GM21825 (cell line): ENCODE data around the gene CPA2.
"Not testable (repeated sequence)": the region's sequence is repeated elsewhere in the genome, so short reads cannot be mapped to it uniquely, and the experiment has no call there.

ENCODE experiments used
- ATAC-seq: cut with Tn5 transposase; IDR thresholded peaks from one replicate; pipeline ENCODE4 v1.9.1; 2021; ENCODE audit warnings: mild to moderate bottlenecking, moderate library complexity; ENCODE audit not compliant: unreplicated experiment

CPA2 gene

DNA sequence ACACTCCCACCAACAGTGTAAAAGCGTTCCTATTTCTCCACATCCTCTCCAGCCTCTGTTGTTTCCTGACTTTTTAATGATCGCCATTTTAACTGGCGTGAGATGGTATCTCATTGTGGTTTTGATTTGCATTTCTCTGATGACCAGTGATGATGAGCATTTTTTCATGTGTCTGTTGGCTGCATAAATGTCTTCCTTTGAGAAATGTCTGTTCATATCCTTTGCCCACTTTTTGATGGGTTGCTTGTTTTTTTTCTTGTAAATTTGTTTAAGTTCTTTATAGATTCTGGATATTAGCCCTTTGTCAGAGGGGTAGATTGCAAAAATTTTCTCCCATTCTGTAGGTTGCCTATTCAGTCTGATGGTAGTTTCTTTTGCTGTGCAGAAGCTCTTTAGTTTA, 17.0 kb upstream of the CPA2 start:
- not testable (repeated sequence) for ATAC-seq

- no peak for ATAC-seq
Observed at GRCh38 chr7:130254555-130254954, 12.1 kb upstream of the CPA2 start.

GRCh38 chr7:130256704-130257103, 10.0 kb upstream of the CPA2 start:
- no peak for ATAC-seq

- ATAC-seq, result no peak
Observed at GRCh38 chr7:130258494-130259078, 8.1 kb upstream of the CPA2 start.

DNA sequence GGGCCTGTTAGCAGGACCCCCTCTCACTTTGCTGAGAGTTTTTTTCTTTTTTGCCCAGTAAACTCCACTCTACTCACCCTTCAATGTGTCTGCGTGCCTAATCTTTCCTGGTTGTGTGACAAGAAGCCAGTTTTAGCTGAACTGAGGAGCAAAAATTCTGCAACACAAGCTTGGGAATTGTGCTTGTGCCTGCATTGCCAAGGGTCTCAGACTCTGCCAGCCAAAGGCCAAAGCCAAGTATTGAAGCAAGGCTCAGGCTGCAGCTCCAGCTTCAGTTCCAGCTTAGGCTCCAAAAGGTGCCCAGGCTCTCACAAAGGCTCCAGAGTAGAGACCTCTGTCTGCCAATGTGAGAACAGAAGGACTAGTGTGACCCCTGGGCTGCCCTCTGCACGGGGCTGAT, 4.2 kb upstream of the CPA2 start:
- ATAC-seq, result no peak

DNA sequence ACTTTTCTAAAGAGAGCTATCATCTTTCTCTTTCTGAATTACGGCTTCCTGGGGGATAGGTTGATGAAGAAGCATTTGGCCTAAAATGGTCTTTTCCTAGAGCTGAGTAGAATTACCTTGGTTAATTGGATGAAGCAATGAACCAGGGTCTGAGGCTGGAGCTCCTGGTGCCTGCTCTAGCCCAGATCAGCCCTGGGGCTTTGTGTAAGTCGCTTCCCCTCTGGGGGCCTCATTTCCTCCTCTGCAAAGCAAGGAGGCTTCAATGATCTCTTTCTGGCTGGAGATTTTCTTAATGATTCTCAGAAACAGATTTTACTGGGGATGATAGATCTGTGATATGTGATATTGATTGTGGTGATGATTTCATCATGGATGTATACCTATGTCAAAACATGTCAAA, 3.5 kb upstream of the CPA2 start:
- ATAC-seq, result no peak

- ATAC-seq, result no peak
Observed at GRCh38 chr7:130266961-130267321, 278 bp downstream of the CPA2 start.

- no peak for ATAC-seq
Observed at GRCh38 chr7:130268463-130269317, 2.0 kb downstream of the CPA2 start.

DNA sequence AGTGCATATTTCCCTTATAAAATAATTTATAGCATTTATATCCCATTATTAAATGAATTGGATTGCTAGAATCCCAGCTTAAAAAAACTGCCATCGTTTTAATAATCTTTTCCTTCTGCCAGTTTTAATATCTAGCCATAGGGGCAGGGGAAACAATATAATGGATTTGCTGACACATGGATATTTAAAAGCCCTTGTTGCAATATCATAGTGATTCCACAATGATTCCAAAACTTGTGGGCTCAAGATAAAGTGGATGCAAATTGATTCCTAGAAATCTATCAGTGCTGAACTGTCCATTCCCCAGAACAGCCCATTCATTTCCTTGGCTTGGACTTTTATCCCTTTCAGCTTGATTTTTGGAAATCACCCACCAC, 2.6 kb downstream of the CPA2 start:
- no peak for ATAC-seq

- no peak for ATAC-seq
Observed at GRCh38 chr7:130270947-130271800, 4.5 kb downstream of the CPA2 start.

- ATAC-seq, result no peak
Observed at GRCh38 chr7:130272381-130273080, 5.9 kb downstream of the CPA2 start.

DNA sequence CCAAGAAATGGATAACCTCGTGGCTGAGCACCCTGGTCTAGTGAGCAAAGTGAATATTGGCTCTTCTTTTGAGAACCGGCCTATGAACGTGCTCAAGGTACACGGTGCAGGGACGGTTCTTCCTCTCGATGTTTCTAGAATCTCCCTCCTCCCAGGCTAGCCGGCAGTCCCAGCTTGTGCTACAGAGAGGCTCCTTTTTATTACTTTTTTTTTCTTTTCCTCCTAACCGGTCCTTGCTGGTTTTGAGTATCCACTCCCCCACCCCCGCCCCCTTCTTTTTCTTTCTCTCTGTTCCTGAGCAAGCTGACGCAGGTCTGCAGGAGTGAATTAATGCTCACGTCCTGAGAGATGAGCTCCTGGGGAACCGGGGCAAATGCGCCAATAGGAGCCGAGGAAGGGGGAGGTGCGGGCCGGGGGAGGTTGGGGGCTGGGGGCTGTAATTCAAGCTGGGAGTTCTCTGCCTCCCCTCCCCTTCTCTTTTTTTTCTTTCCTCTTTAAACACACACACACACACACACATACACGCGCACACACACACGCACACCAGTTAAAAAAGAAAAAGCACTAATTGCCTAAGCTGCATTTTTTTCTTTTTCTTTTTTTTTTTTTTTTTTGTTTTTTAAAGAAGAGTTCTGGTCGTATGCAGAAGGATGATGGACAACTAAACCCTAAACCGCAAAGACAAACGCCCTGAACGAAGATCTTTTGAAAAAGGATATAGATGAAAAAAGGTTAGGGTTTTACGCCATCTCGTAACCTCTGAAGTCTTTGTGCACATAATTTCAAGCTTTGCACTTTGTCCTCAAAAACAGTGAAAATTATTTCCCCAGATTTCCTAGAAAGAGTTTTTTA, 6.6 kb downstream of the CPA2 start:
- ATAC-seq, result no peak

DNA sequence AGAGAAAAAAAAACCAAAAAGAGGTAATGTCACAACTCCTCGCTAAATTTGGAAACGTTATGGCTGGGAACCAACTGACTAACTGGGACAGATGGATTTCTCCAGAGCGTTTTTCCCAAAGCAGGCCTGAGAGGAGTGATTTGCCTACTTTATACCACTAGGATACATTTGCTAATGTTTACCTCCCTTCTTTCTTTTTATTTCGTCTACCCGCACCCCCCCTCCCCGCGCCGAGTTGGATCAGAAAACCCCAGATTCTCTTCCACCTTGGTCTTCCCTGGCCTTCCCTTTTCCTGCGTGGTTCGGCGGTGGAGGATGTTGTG, 7.2 kb downstream of the CPA2 start:
- ATAC-seq, result no peak

DNA sequence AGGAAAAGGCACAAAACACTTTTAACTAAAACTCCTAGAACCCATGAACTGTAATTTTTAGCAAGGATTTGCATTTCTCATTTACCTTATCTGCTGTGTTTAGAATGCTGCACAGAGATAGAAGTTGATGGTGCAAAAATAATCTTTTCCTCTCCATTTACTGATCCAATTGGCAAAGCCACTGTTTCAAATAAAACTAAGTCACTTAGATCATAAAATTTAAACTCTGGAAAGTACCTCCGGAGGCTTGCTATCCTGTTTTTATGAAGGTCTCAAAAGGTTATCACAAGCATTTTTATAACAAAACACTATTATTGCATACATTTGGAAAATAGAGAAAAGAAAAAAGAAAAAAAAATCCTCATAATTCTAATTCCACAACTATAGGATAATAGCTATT, 7.6 kb downstream of the CPA2 start:
- ATAC-seq, result no peak

GRCh38 chr7:130274983-130275591, 8.4 kb downstream of the CPA2 start:
- no peak for ATAC-seq

GRCh38 chr7:130275826-130276297, 9.2 kb downstream of the CPA2 start:
- ATAC-seq, result no peak

DNA sequence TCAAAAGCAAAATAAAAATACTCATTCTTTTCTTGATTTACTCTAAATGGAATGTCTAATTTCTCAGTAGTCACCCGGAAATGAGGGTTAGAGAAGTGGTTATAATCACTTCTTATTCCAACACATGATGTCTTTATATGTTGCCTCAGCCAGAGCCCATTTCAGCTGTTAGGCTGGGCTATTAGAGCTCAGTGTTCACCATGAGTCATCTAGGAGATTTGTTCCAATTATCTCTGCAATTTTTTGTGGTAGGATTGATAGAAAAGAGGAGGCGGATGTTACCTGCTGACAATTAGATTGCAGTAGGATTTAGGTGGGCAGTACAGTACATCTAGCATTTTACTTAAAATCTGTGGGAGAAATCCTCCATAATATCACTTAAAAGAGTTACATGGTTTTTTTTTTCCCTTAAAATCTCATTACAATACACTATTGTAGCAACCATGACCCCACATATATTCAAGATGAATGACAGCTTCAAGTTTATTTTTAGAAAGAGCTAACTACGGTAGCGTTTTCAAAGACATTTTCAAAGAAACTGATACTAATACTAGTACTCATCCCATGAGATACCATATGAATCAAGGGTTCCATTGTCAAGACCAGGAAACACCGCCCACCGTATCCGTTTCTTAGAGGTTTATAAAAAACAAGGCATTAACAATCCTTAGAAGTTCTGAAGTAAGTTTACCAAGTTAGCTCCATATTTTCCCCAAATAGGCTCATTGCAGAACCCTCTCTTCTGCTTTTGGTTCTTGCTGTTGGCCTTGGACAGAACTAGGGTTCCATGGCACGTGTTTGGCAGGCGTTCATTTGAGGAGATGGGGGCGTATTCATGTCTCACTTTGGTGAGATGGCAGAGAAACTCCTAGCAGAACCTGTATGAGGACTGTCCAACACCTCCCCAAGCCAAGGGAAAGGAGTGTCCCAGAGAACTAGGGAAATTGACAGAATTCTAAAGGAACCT, 10.4 kb downstream of the CPA2 start:
- ATAC-seq, result no peak

- ATAC-seq, result no peak
Observed at GRCh38 chr7:130277763-130278643, 11.3 kb downstream of the CPA2 start.
